ENCODE results near the gene WDFY4. TPM values are rescaled to one million over a fixed set of nuclear protein-coding genes. Genes with fewer than 3 reads are reported as not detected.

Gene WDFY4
- polyA plus RNA-seq, 1 donor from 2014 or later: not detected

DNA sequence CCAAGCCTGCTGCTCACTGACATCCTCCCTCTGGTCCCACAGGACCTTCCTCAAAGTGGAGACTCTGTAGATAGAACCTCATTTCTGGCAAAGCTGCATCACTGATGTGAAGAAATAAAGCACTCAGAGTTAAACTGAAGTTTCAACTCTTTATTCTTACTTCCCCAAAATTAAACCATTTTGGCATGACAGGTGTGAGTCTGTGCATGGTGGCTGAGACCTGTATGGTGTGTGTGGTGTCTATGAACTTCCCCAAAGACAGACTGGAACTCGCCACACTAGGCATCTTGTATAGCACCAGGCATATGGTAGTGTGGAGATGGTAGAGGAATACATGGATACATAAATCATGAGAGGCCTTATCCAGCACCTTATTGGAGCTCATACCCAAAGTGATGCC lies 6.6 kb upstream of the WDFY4 start:
- no peak overlapping the region for H2AFZ ChIP-seq (ENCODE audit: low read depth, low read length)
- TF ChIP-seq MXI1 (conservative IDR thresholded peaks at IDR 0.05; ENCODE audit: poor library complexity, severe bottlenecking): no peak
- TF ChIP-seq TAF1 (IDR thresholded peaks at IDR 0.05; ENCODE audit: low read depth): no peak
- TF ChIP-seq EP300 (conservative IDR thresholded peaks at IDR 0.05; ENCODE audit: poor library complexity, severe bottlenecking): no peak
- no peak for TF ChIP-seq SMC3 (conservative IDR thresholded peaks at IDR 0.05; ENCODE audit: poor library complexity)
- TF ChIP-seq, protein P1, sequence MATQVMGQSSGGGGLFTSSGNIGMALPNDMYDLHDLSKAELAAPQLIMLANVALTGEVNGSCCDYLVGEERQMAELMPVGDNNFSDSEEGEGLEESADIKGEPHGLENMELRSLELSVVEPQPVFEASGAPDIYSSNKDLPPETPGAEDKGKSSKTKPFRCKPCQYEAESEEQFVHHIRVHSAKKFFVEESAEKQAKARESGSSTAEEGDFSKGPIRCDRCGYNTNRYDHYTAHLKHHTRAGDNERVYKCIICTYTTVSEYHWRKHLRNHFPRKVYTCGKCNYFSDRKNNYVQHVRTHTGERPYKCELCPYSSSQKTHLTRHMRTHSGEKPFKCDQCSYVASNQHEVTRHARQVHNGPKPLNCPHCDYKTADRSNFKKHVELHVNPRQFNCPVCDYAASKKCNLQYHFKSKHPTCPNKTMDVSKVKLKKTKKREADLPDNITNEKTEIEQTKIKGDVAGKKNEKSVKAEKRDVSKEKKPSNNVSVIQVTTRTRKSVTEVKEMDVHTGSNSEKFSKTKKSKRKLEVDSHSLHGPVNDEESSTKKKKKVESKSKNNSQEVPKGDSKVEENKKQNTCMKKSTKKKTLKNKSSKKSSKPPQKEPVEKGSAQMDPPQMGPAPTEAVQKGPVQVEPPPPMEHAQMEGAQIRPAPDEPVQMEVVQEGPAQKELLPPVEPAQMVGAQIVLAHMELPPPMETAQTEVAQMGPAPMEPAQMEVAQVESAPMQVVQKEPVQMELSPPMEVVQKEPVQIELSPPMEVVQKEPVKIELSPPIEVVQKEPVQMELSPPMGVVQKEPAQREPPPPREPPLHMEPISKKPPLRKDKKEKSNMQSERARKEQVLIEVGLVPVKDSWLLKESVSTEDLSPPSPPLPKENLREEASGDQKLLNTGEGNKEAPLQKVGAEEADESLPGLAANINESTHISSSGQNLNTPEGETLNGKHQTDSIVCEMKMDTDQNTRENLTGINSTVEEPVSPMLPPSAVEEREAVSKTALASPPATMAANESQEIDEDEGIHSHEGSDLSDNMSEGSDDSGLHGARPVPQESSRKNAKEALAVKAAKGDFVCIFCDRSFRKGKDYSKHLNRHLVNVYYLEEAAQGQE (IDR thresholded peaks at IDR 0.05; ENCODE audit: borderline replicate concordance): no peak
- TF ChIP-seq POLR2AphosphoS5 (IDR thresholded peaks at IDR 0.05): no peak
- no peak for TF ChIP-seq RAD21 (conservative IDR thresholded peaks at IDR 0.05)
- TF ChIP-seq, protein P2, sequence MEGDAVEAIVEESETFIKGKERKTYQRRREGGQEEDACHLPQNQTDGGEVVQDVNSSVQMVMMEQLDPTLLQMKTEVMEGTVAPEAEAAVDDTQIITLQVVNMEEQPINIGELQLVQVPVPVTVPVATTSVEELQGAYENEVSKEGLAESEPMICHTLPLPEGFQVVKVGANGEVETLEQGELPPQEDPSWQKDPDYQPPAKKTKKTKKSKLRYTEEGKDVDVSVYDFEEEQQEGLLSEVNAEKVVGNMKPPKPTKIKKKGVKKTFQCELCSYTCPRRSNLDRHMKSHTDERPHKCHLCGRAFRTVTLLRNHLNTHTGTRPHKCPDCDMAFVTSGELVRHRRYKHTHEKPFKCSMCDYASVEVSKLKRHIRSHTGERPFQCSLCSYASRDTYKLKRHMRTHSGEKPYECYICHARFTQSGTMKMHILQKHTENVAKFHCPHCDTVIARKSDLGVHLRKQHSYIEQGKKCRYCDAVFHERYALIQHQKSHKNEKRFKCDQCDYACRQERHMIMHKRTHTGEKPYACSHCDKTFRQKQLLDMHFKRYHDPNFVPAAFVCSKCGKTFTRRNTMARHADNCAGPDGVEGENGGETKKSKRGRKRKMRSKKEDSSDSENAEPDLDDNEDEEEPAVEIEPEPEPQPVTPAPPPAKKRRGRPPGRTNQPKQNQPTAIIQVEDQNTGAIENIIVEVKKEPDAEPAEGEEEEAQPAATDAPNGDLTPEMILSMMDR (IDR thresholded peaks at IDR 0.05; ENCODE audit: poor library complexity, severe bottlenecking): no peak
- no peak for TF ChIP-seq EZH2 (IDR thresholded peaks at IDR 0.05; ENCODE audit: borderline replicate concordance, insufficient read depth, low read length, poor library complexity, severe bottlenecking)
- no peak overlapping the region for H3K4me3 ChIP-seq (ENCODE audit: low read length)
- H3K27ac ChIP-seq (ENCODE audit: low read length): no peak overlapping the region
- no peaks in the 10 kb centered on the region for H3K79me2 ChIP-seq (replicated peaks; ENCODE audit: insufficient read depth, low read length)
- no peaks in the 10 kb centered on the region for H3K36me3 ChIP-seq (ENCODE audit: insufficient read depth, low read length)
- no peaks in the 10 kb centered on the region for H3K9me2 ChIP-seq (ENCODE audit: insufficient read depth, low read length)
- no peaks in the 10 kb centered on the region for H3K27me3 ChIP-seq (ENCODE audit: insufficient read depth, low read depth, low read length)
- H4K20me1 ChIP-seq (ENCODE audit: insufficient read depth): no peaks in the 10 kb centered on the region
- no peak overlapping the region for H3K4me2 ChIP-seq (ENCODE audit: low read length)
- no peak overlapping the region for H3K9ac ChIP-seq (ENCODE audit: low read length)
- no peaks in the 10 kb centered on the region for H3F3A ChIP-seq (ENCODE audit: insufficient read depth, low read length, poor library complexity, severe bottlenecking)
- H3K9me3 ChIP-seq (ENCODE audit: low read length): no peaks in the 10 kb centered on the region

DNA sequence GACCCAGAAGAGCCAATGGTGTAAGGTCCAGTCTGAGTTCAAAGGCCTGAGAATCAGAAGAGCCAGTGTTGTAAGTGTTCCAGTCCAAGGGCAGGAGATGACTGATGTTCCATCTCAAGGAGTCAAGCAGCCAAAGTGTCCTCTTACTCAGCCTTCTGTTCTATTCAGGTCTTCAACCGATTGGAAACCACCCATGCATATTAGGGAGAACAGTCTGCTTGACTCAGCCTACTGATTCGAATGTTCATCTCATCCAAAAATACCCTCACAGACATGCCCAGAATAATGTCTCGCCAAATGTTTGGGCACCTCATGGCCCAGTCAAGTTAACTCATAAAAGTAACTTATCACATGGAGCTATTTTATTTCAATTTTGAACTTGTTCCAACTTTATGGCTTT lies 2.9 kb upstream of the WDFY4 start:
- H3K9me2 ChIP-seq (ENCODE audit: insufficient read depth, low read length): no peaks in the 10 kb centered on the region
- H3K9me3 ChIP-seq (ENCODE audit: low read length): no peaks in the 10 kb centered on the region
- H4K20me1 ChIP-seq (ENCODE audit: insufficient read depth): no peaks in the 10 kb centered on the region
- H3K36me3 ChIP-seq (ENCODE audit: insufficient read depth, low read length): no peaks in the 10 kb centered on the region
- H3K79me2 ChIP-seq (replicated peaks; ENCODE audit: insufficient read depth, low read length): no peaks in the 10 kb centered on the region
- H3K9ac ChIP-seq (ENCODE audit: low read length): no peak overlapping the region
- no peak overlapping the region for H3K4me2 ChIP-seq (ENCODE audit: low read length)
- TF ChIP-seq MXI1 (conservative IDR thresholded peaks at IDR 0.05; ENCODE audit: poor library complexity, severe bottlenecking): no peak
- TF ChIP-seq RAD21 (conservative IDR thresholded peaks at IDR 0.05): no peak
- no peak for TF ChIP-seq TAF1 (IDR thresholded peaks at IDR 0.05; ENCODE audit: low read depth)
- TF ChIP-seq, protein P1 (IDR thresholded peaks at IDR 0.05; ENCODE audit: borderline replicate concordance): no peak
- no peak for TF ChIP-seq SMC3 (conservative IDR thresholded peaks at IDR 0.05; ENCODE audit: poor library complexity)
- no peak for TF ChIP-seq EP300 (conservative IDR thresholded peaks at IDR 0.05; ENCODE audit: poor library complexity, severe bottlenecking)
- TF ChIP-seq, protein P2 (IDR thresholded peaks at IDR 0.05; ENCODE audit: poor library complexity, severe bottlenecking): no peak
- TF ChIP-seq POLR2AphosphoS5 (IDR thresholded peaks at IDR 0.05): no peak
- H3K4me3 ChIP-seq (ENCODE audit: low read length): no peak overlapping the region
- no peaks in the 10 kb centered on the region for H3K27me3 ChIP-seq (ENCODE audit: insufficient read depth, low read depth, low read length)
- H3F3A ChIP-seq (ENCODE audit: insufficient read depth, low read length, poor library complexity, severe bottlenecking): no peaks in the 10 kb centered on the region
- H2AFZ ChIP-seq (ENCODE audit: low read depth, low read length): no peak overlapping the region
- H3K27ac ChIP-seq (ENCODE audit: low read length): no peak overlapping the region
